Ishikawa (cell line): Measurements from ENCODE around the gene ADGB.

ENCODE experiments used
- EGR1 ChIP-seq: IDR thresholded peaks from 2 replicates; pipeline ENCODE4 v1.6.1; 2012
- EP300 ChIP-seq: IDR thresholded peaks from 2 replicates; pipeline ENCODE4 v1.6.1; 2012; ENCODE audit warnings: borderline replicate concordance
- RAD21 ChIP-seq: IDR thresholded peaks from 2 replicates; pipeline ENCODE4 v1.6.1; 2012; ENCODE audit warnings: low read depth
- TAF1 ChIP-seq: IDR thresholded peaks from 2 replicates; pipeline ENCODE4 v1.6.1; 2012; ENCODE audit warnings: low read depth, mild to moderate bottlenecking
- YY1 ChIP-seq: IDR thresholded peaks from 2 replicates; pipeline ENCODE4 v1.6.1; 2012; ENCODE audit warnings: low read depth

GRCh38 chr6:146582857-146583256 lies 15.9 kb upstream of the ADGB start:
- TF ChIP-seq EP300 (no peak), EGR1 (no peak), RAD21 (no peak), YY1 (no peak), TAF1 (no peak)
